Measurements from ENCODE around the gene SLC1A7. TPM values are rescaled to one million over a fixed set of nuclear protein-coding genes. Genes with fewer than 3 reads are reported as not detected.

Gene SLC1A7
- total RNA-seq, 2 experiments from 2014 or later = not detected

DNA sequence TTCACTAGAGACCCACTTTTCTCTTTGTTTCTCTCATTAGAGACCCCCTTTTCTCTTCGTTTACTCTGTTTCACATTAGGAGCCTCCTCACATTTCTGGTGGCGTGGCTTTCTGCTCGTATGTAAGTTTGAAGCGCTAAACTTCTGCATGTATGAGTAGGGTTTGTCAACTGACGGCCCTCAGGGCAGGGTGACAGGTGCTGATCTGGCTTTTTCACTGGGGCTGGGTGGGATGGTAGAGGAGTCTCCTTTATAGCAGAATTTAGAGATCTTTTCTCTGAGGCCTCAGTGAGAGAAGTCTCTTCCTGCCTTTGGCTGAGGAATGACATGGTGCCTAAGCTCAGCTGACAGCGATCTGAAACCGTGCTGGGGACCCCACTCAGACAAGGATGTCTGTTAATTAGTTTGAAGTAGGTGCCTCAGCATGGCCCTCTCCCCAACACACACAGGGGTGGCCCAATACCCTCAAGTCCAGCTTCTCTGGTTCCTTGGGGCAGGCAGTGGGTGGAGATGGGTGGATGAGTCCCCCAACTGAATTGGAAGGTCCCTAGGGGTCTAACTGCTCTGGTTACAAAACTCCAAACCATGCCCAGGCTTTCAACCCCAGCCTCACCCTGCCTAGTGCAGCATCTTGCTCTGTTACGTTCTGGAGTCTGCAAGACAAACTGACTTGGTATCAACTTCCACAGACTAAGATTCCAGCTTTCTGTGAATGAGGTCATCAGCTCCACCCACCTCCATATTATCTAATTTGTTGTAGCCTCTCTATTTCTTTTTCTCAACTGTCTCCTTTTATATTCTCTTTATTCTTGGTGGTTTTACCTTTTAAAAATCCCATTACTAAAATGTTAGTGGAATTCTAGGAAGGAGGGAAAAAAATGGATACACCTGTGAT lies 3.2 kb downstream of the SLC1A7 start:
- no peaks in the 10 kb centered on the region for H3K27me3 Mint-ChIP-seq
- H3K36me3 Mint-ChIP-seq (ENCODE audit: low read depth) = peaks cover 3% of the 10 kb centered on the region
- peaks cover 7% of the 10 kb centered on the region for H3K9me3 Mint-ChIP-seq
- no peak for DNase-seq
- no peaks in the 10 kb centered on the region for H3K4me1 Mint-ChIP-seq
- H3K27ac Mint-ChIP-seq = no peak overlapping the region
- CTCF ChIA-PET = no interaction called here
- no peak overlapping the region for H3K4me3 Mint-ChIP-seq
- POLR2A ChIA-PET = no interaction called here

- H3K27ac Mint-ChIP-seq = no peak overlapping the region
- no peak for DNase-seq
- H3K4me3 Mint-ChIP-seq = no peak overlapping the region
- peaks cover 3% of the 10 kb centered on the region for H3K36me3 Mint-ChIP-seq (ENCODE audit: low read depth)
- H3K27me3 Mint-ChIP-seq = no peaks in the 10 kb centered on the region
- no peaks in the 10 kb centered on the region for H3K4me1 Mint-ChIP-seq
- POLR2A ChIA-PET = interaction anchor here (0.7 to 0.8 kb wide), 2 partner anchors 33 to 360 kb away, joined by 3 to 6 read pairs; no protein-coding TSS in a partner anchor
- CTCF ChIA-PET = no interaction called here
- peaks cover 7% of the 10 kb centered on the region for H3K9me3 Mint-ChIP-seq
Observed at GRCh38 chr1:53137729-53138128, 4.7 kb downstream of the SLC1A7 start.

DNA sequence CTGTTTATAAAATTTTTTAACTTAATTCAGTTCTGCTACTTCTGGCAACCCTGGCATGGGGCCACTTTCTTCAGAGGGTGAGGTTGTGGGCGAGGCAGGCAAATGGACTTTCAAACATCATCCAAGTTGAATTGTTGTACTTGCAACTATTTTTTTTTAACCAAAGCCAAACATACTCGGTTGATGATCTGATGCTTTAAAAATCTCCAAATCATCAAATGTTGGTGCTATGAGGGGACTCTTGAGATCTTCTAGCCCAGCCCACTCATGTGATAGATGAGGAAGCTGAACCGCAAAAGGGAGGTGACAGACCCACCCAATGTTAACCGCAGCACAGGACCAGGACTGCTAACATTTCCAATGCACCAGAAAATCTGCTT lies 6.7 kb downstream of the SLC1A7 start:
- Mint-ChIP-seq H3K27me3 (no peaks in the 10 kb centered on the region), H3K4me1 (no peaks in the 10 kb centered on the region), H3K27ac (no peak overlapping the region), H3K9me3 (peaks cover 7% of the 10 kb centered on the region), H3K36me3 (ENCODE audit: low read depth) (peaks cover 3% of the 10 kb centered on the region), H3K4me3 (no peak overlapping the region)
- ChIA-PET POLR2A (no interaction called here), CTCF (no interaction called here)
- DNase-seq = no peak

DNA sequence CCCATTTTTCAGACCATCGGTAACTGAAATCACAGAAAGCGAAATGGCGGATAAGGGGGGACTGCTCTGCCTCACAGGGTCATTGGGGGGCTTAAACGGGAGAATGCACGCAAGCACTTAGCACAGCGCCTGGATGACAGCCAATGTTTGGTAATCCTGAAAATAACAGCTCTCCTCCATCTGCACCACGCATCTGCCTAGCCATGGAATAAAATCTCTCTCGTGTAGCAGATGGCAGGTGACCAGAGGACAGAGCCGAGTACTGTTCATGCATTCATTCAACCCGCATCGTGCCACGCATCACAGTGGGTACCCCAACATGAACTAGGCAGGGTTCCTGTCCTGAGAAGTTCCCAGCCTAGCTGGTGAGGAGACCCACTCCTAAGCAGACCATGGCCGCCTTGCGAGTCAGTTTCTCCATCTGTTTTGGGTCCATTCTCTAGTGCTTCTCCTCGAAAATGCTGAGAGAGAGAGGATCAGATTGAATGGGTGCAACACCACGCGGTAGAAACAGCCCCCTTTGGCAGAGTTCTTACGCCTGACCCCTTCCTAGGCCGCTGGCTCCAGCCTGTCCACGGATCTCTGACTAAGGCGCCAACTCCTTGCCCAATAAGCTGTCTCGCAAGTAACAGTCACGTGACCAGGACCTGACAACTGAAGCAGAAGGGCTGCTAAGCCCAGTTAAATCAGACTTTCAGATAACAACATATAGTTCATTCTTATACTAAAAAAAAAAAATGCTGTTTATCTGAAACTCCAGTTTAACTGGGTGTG lies 7.3 kb downstream of the SLC1A7 start:
- POLR2A ChIA-PET = no interaction called here
- CTCF ChIA-PET = no interaction called here
- Mint-ChIP-seq H3K4me3 (no peak overlapping the region), H3K4me1 (no peaks in the 10 kb centered on the region), H3K36me3 (ENCODE audit: low read depth) (peaks cover 3% of the 10 kb centered on the region), H3K27ac (no peak overlapping the region), H3K27me3 (no peaks in the 10 kb centered on the region), H3K9me3 (peaks cover 7% of the 10 kb centered on the region)
- DNase-seq = no peak

GRCh38 chr1:53134042-53134485 lies 8.4 kb downstream of the SLC1A7 start:
- no peaks in the 10 kb centered on the region for H3K4me1 Mint-ChIP-seq
- no peak overlapping the region for H3K4me3 Mint-ChIP-seq
- H3K36me3 Mint-ChIP-seq (ENCODE audit: low read depth) = peaks cover 3% of the 10 kb centered on the region
- peaks cover 7% of the 10 kb centered on the region for H3K9me3 Mint-ChIP-seq
- H3K27ac Mint-ChIP-seq = no peak overlapping the region
- POLR2A ChIA-PET = no interaction called here
- no peaks in the 10 kb centered on the region for H3K27me3 Mint-ChIP-seq
- CTCF ChIA-PET = interaction anchor here (0.6 kb wide), 1 partner anchor 192 kb away, joined by 5 read pairs; no protein-coding TSS in a partner anchor
- DNase-seq = no peak

DNA sequence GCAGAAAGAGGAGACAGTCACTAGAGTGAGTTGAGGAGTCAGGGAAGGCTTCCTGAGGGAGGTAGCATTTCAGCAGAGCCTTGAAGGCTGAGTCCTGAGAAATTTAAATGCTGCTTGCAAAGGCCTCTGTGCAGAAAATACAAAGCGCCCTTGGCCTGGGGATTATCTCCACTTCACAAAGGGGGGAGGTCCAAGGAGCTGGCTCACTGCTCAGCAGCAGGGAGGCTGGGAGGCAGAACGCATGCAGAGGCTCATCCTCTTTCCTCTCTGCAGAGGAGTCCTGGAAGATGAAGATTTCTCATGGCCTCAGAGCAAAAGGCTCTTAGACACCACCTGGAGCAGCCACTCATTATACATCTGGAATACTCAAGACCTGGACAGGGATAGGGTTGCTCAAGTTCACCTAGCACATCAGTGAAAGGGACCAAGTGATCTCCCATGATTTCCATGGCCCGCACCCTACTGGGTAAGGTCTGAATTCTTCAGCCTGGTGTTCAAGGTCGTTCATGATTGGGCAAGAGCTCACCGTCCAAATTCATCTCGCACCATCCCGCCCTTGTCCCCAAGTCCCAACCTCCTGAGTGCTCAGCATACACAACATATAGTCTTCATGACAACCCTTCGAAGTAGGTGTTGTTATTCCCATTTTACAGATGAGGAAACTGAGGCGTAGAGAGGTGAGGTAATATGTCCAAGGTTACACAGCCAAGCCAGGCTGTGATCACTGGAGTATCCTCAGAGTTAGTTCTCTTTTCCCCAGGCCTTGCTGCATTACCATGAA lies 9.0 kb downstream of the SLC1A7 start:
- H3K9me3 Mint-ChIP-seq = peaks cover 7% of the 10 kb centered on the region
- no peak overlapping the region for H3K4me3 Mint-ChIP-seq
- ChIA-PET CTCF (interaction anchor here (0.6 to 1.1 kb wide), 2 partner anchors 20 to 192 kb away, joined by 4 to 5 read pairs; no protein-coding TSS in a partner anchor), POLR2A (no interaction called here)
- H3K36me3 Mint-ChIP-seq (ENCODE audit: low read depth) = peaks cover 3% of the 10 kb centered on the region
- no peaks in the 10 kb centered on the region for H3K4me1 Mint-ChIP-seq
- no peak overlapping the region for H3K27ac Mint-ChIP-seq
- DNase-seq = no peak
- H3K27me3 Mint-ChIP-seq = no peaks in the 10 kb centered on the region

DNA sequence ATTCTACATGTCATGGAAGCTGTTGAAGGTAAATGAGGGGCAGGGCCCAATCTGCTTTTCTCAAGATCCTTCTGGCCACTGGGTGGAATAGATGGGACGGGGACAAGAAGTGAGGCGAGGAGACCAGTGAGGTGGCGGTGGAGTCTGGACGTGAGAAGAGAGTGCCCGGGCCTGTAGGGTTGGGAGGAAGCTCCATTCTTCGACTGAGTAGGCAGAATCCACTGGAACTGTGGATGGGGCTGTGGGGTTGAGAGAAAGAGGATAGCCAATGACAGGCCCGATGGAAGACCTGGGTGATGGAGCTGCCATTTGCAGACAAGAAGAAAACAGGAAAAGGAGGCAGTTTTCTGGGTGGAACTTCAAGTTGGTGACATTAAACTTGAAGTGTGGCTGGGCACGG lies 10.3 kb downstream of the SLC1A7 start:
- CTCF ChIA-PET = interaction anchor here (1.1 kb wide), 1 partner anchor 19 kb away, joined by 4 read pairs; no protein-coding TSS in a partner anchor
- POLR2A ChIA-PET = no interaction called here
- H3K27ac Mint-ChIP-seq = no peak overlapping the region
- no peaks in the 10 kb centered on the region for H3K36me3 Mint-ChIP-seq (ENCODE audit: low read depth)
- H3K4me1 Mint-ChIP-seq = no peaks in the 10 kb centered on the region
- no peaks in the 10 kb centered on the region for H3K27me3 Mint-ChIP-seq
- H3K4me3 Mint-ChIP-seq = no peak overlapping the region
- no peak for DNase-seq
- no peaks in the 10 kb centered on the region for H3K9me3 Mint-ChIP-seq

- no peak for DNase-seq
- no peak overlapping the region for H3K4me3 Mint-ChIP-seq
- H3K9me3 Mint-ChIP-seq = no peaks in the 10 kb centered on the region
- no peaks in the 10 kb centered on the region for H3K27me3 Mint-ChIP-seq
- H3K4me1 Mint-ChIP-seq = no peaks in the 10 kb centered on the region
- POLR2A ChIA-PET = no interaction called here
- no peaks in the 10 kb centered on the region for H3K36me3 Mint-ChIP-seq (ENCODE audit: low read depth)
- CTCF ChIA-PET = no interaction called here
- no peak overlapping the region for H3K27ac Mint-ChIP-seq
Observed at GRCh38 chr1:53131590-53131938, 10.9 kb downstream of the SLC1A7 start.

- H3K36me3 Mint-ChIP-seq (ENCODE audit: low read depth) = no peaks in the 10 kb centered on the region
- H3K27ac Mint-ChIP-seq = no peak overlapping the region
- H3K4me1 Mint-ChIP-seq = no peaks in the 10 kb centered on the region
- DNase-seq = no peak
- no peaks in the 10 kb centered on the region for H3K9me3 Mint-ChIP-seq
- no peaks in the 10 kb centered on the region for H3K27me3 Mint-ChIP-seq
- H3K4me3 Mint-ChIP-seq = no peak overlapping the region
- ChIA-PET POLR2A (no interaction called here), CTCF (interaction anchor here (0.5 kb wide), 1 partner anchor 95 kb away, joined by 4 read pairs; no protein-coding TSS in a partner anchor)
Observed at GRCh38 chr1:53130878-53131589, 11.4 kb downstream of the SLC1A7 start.

- Mint-ChIP-seq H3K4me1 (no peaks in the 10 kb centered on the region), H3K9me3 (no peaks in the 10 kb centered on the region), H3K36me3 (ENCODE audit: low read depth) (no peaks in the 10 kb centered on the region), H3K27ac (no peak overlapping the region), H3K4me3 (no peak overlapping the region), H3K27me3 (no peaks in the 10 kb centered on the region)
- ChIA-PET CTCF (interaction anchor here (0.5 kb wide), 1 partner anchor 95 kb away, joined by 4 read pairs; no protein-coding TSS in a partner anchor), POLR2A (no interaction called here)
- no peak for DNase-seq
Observed at GRCh38 chr1:53130598-53130877, 11.9 kb downstream of the SLC1A7 start.

- CTCF ChIA-PET = no interaction called here
- no peak for DNase-seq
- POLR2A ChIA-PET = no interaction called here
- H3K4me3 Mint-ChIP-seq = no peak overlapping the region
- H3K27ac Mint-ChIP-seq = no peak overlapping the region
- H3K27me3 Mint-ChIP-seq = no peaks in the 10 kb centered on the region
- no peaks in the 10 kb centered on the region for H3K36me3 Mint-ChIP-seq (ENCODE audit: low read depth)
- no peaks in the 10 kb centered on the region for H3K4me1 Mint-ChIP-seq
- H3K9me3 Mint-ChIP-seq = no peaks in the 10 kb centered on the region
Observed at GRCh38 chr1:53129891-53130597, 12.4 kb downstream of the SLC1A7 start.

GRCh38 chr1:53128401-53128800 lies 14.0 kb downstream of the SLC1A7 start:
- Mint-ChIP-seq H3K4me1 (no peaks in the 10 kb centered on the region), H3K36me3 (ENCODE audit: low read depth) (no peaks in the 10 kb centered on the region), H3K9me3 (no peaks in the 10 kb centered on the region), H3K27ac (no peak overlapping the region), H3K27me3 (no peaks in the 10 kb centered on the region), H3K4me3 (no peak overlapping the region)
- POLR2A ChIA-PET = no interaction called here
- CTCF ChIA-PET = interaction anchor here (0.5 to 1.5 kb wide), 2 partner anchors 19 to 176 kb away, joined by 3 to 4 read pairs; no protein-coding TSS in a partner anchor
- no peak for DNase-seq

All from activated CD4-positive, alpha-beta T cell treated with anti-CD3 and anti-CD28 coated beads, Interleukin-2, amount 10 ng/mL, durations not matched to agents 7 days and 5 days (primary cell).